ENCODE measurements around the gene GMIP.

- TF ChIP-seq CTCF (conservative IDR thresholded peaks at IDR 0.05), result no peak
- TF ChIP-seq ZFX (IDR thresholded peaks at IDR 0.05), result no peak
Measured at GRCh38 chr19:19630426-19630825, 13.0 kb downstream of the GMIP start.
